Ovary (tissue), 3 donors: ENCODE measurements around the gene MRPL4.

Experiments
- CTCF ChIP-seq, 3 donors: fragments of 450-650 bp in 2 of 3; fragments of 200-600 bp in 1 of 3; IDR thresholded peaks; one replicate each; pipeline versions ENCODE4 v1.5.1 to v1.8.0; 2016 to 2022; ENCODE audit warnings: antibody characterized with exemption in 3 of 3, mild to moderate bottlenecking in 1 of 3
- EP300 ChIP-seq: sonication (generic); formaldehyde crosslinking; IDR thresholded peaks from one replicate; pipeline ENCODE4 v1.6.1; 2017; ENCODE audit warnings: antibody characterized with exemption
- POLR2A ChIP-seq: fragments of 450-650 bp; IDR thresholded peaks from one replicate; pipeline ENCODE4 v1.6.1; 2017; ENCODE audit warnings: antibody characterized with exemption, mild to moderate bottlenecking, moderate library complexity
- donor health status: DM: no; HTN: no; CAD: no.

- TF ChIP-seq CTCF (IDR thresholded peaks at IDR 0.05) = no peak
- no peak for TF ChIP-seq EP300
- TF ChIP-seq POLR2A = no peak
Observed at GRCh38 chr19:10291554-10292205, 39.7 kb downstream of the MRPL4 start.
